SK-N-SH (cell line): ENCODE data around the gene RAB12. TPM values are rescaled to one million over a fixed set of nuclear protein-coding genes. Genes with fewer than 3 reads are reported as not detected.

Experiments used
- CTCF ChIA-PET: fragments of 300-600, 350-600 bp; formaldehyde crosslinking; extraction: SDS; loops from one replicate; lab custom pipeline; 2021; lab: Yijun Ruan, JAX
- POLR2A ChIA-PET: fragments of 350-600 bp; sonication (Branson Sonifier 250); formaldehyde crosslinking; extraction: SDS; loops from one replicate; lab custom pipeline; 2020; ENCODE audit warnings: antibody characterized with exemption, inconsistent platforms; lab: Yijun Ruan, JAX
- DNase-seq: peaks from one replicate; pipeline ENCODE4 v3.0.0; 2012
- H2AFZ ChIP-seq: fragments of 200-600 bp; sonication (generic); 2 replicates; pipeline ENCODE4 v1.8.1; 2016; ENCODE audit warnings: antibody characterized with exemption, mild to moderate bottlenecking, low read depth
- H3F3A ChIP-seq: fragments of 200-600 bp; sonication (generic); replicated peaks from 2 replicates; pipeline ENCODE3; 2016; ENCODE audit warnings: antibody characterized with exemption, mild to moderate bottlenecking; ENCODE audit not compliant: insufficient read depth
- H3K27ac ChIP-seq, 2 experiments: fragments of 200-500 bp in 1 of 2; fragments of 200-600 bp in 1 of 2; sonication (Bioruptor generic) in 1 of 2; sonication (generic), shearing (Covaris generic) in 1 of 2; 2 replicates each; pipeline versions ENCODE4 v1.5.1 to v1.6.1; 2014 to 2016; ENCODE audit warnings: low read depth in 2 of 2, inconsistent platforms in 1 of 2, low read length in 1 of 2, mild to moderate bottlenecking in 1 of 2, mixed read lengths in 1 of 2
- H3K27me3 ChIP-seq: fragments of 200-600 bp; sonication (generic), shearing (Covaris generic); 2 replicates; pipeline ENCODE4 v1.6.1; 2016; ENCODE audit warnings: mixed run types; ENCODE audit not compliant: insufficient read depth
- H3K36me3 ChIP-seq, 2 experiments: fragments of 200-500 bp in 1 of 2; fragments of 200-600 bp in 1 of 2; sonication (Bioruptor generic) in 1 of 2; sonication (generic) in 1 of 2; replicated peaks in 1 of 2; 2 replicates each; pipeline versions ENCODE3 to v1.5.1; 2014 to 2016; ENCODE audit warnings: low read length in 1 of 2, mild to moderate bottlenecking in 1 of 2; ENCODE audit not compliant: insufficient read depth in 2 of 2, control insufficient read depth in 1 of 2
- H3K4me1 ChIP-seq, 2 experiments: fragments of 200-500 bp in 1 of 2; fragments of 200-600 bp in 1 of 2; sonication (Bioruptor generic) in 1 of 2; sonication (generic), shearing (Covaris generic) in 1 of 2; 2 replicates each; pipeline versions ENCODE4 v1.5.1 to v1.6.1; 2014 to 2016; ENCODE audit warnings: low read depth in 1 of 2, low read length in 1 of 2, mixed run types in 1 of 2; ENCODE audit not compliant: insufficient read depth in 2 of 2, control insufficient read depth in 1 of 2
- H3K4me2 ChIP-seq: fragments of 200-600 bp; sonication (generic), shearing (Covaris generic); 2 replicates; pipeline ENCODE4 v1.6.1; 2017; ENCODE audit warnings: mixed run types
- H3K4me3 ChIP-seq, 2 experiments: fragments of 200-500 bp in 1 of 2; fragments of 200-600 bp in 1 of 2; sonication (Bioruptor generic) in 1 of 2; sonication (generic), shearing (Covaris generic) in 1 of 2; 2 replicates each; pipeline versions ENCODE4 v1.5.1 to v1.8.1; 2014 to 2016; ENCODE audit warnings: low read depth in 2 of 2, inconsistent platforms in 1 of 2, low read length in 1 of 2, mild to moderate bottlenecking in 1 of 2, mixed read lengths in 1 of 2, moderate library complexity in 1 of 2
- H3K79me2 ChIP-seq: fragments of 200-600 bp; sonication (generic); 2 replicates; pipeline ENCODE4 v1.8.1; 2017; ENCODE audit warnings: mild to moderate bottlenecking; ENCODE audit not compliant: insufficient read depth
- H3K9ac ChIP-seq: fragments of 200-600 bp; sonication (generic); 2 replicates; pipeline ENCODE4 v1.6.1; 2017; ENCODE audit warnings: mixed run types
- H3K9me2 ChIP-seq: fragments of 200-600 bp; sonication (generic); 2 replicates; pipeline ENCODE4 v1.6.1; 2017; ENCODE audit warnings: mixed run types
- H3K9me3 ChIP-seq: fragments of 200-600 bp; sonication (generic); 2 replicates; pipeline ENCODE4 v1.6.1; 2017; ENCODE audit warnings: mixed run types, mild to moderate bottlenecking, moderate library complexity
- H4K20me1 ChIP-seq: fragments of 200-600 bp; sonication (generic); 2 replicates; pipeline ENCODE4 v1.6.1; 2017; ENCODE audit warnings: mild to moderate bottlenecking, mixed run types; ENCODE audit not compliant: insufficient read depth
- FOSL2 ChIP-seq: IDR thresholded peaks from 2 replicates; pipeline ENCODE4 v1.4.0; 2012; ENCODE audit warnings: low read depth, mild to moderate bottlenecking, moderate library complexity, borderline replicate concordance
- FOXJ3 ChIP-seq: sonication (generic); formaldehyde crosslinking; IDR thresholded peaks from 2 replicates; pipeline ENCODE4 v1.5.1; 2020; ENCODE audit warnings: mild to moderate bottlenecking, missing genetic modification reagents
- JUND ChIP-seq: IDR thresholded peaks from 2 replicates; pipeline ENCODE4 v1.4.0; 2012
- MAX ChIP-seq: IDR thresholded peaks from 2 replicates; pipeline ENCODE4 v1.4.0; 2012; ENCODE audit warnings: low read depth
- MXI1 ChIP-seq: IDR thresholded peaks from 2 replicates; pipeline ENCODE4 v1.6.1; 2012; ENCODE audit warnings: mild to moderate bottlenecking, low read depth, low read length, improper control_type of control experiment
- RAD21 ChIP-seq: IDR thresholded peaks from 2 replicates; pipeline ENCODE4 v1.6.1; 2012; ENCODE audit warnings: mild to moderate bottlenecking, low read length
- SIN3A ChIP-seq: IDR thresholded peaks from 2 replicates; pipeline ENCODE4 v1.6.1; 2012; ENCODE audit warnings: low read depth, mild to moderate bottlenecking, low read length, moderate library complexity, borderline replicate concordance
- TAF1 ChIP-seq: IDR thresholded peaks from 2 replicates; pipeline ENCODE4 v1.6.1; 2012; ENCODE audit warnings: low read depth, mild to moderate bottlenecking, low read length, moderate library complexity, borderline replicate concordance
- TEAD4 ChIP-seq: IDR thresholded peaks from 2 replicates; pipeline ENCODE4 v1.4.0; 2012; ENCODE audit warnings: mild to moderate bottlenecking, borderline replicate concordance; ENCODE audit not compliant: insufficient read depth
- WGBS: methylation state at CpG from one replicate; pipeline ENCODE4 v1.1.6; 2017; ENCODE audit warnings: low lambda C conversion rate; 5-methylcytosine and 5-hydroxymethylcytosine counted together
- polyA plus RNA-seq, 3 experiments: library from polyadenylated mRNA; depleted of rRNA; stranded (reverse); fragments of >200 nt; gene quantifications; 2 replicates each; pipeline ENCODE4 v1.2.3, GENCODE V29; 2012
- TF ChIP-seq, protein P1 (sequence below): fragments of 200-600 bp; sonication (generic); IDR thresholded peaks from 2 replicates; pipeline ENCODE4 v1.6.1; 2017; ENCODE audit warnings: antibody characterized with exemption, mild to moderate bottlenecking, moderate library complexity

Gene RAB12
- polyA plus RNA-seq, 1 of the 3 experiments (the other 2 are of a cell fraction), result 11.0 TPM

- no peak for DNase-seq
- no peaks in the 10 kb centered on the region for H3K36me3 ChIP-seq
- H3K4me2 ChIP-seq, result no peak overlapping the region
- no peaks in the 10 kb centered on the region for H4K20me1 ChIP-seq
- peaks cover 0 to 14% of the 10 kb centered on the region in 2 experiments; a peak in 1 of 4 replicates for H3K4me1 ChIP-seq
- ChIA-PET POLR2A (no interaction called here), CTCF (interaction anchor here (1.4 kb wide), 1 partner anchor 319 kb away, joined by 4 read pairs; no protein-coding TSS in a partner anchor)
- no peak overlapping the region for H2AFZ ChIP-seq
- no peaks in the 10 kb centered on the region for H3K9me2 ChIP-seq
- no peaks in the 10 kb centered on the region for H3K27me3 ChIP-seq
- no peaks in the 10 kb centered on the region for H3K79me2 ChIP-seq
- H3K27ac ChIP-seq, result no peak overlapping the region
- H3K9ac ChIP-seq, result no peak overlapping the region
- peaks cover 5% of the 10 kb centered on the region for H3F3A ChIP-seq
- H3K4me3 ChIP-seq, result no peak overlapping the region
- no peaks in the 10 kb centered on the region for H3K9me3 ChIP-seq
- no peak for TF ChIP-seq MAX
- TF ChIP-seq RAD21, result no peak
- TF ChIP-seq TAF1, result no peak
- TF ChIP-seq, protein P1, sequence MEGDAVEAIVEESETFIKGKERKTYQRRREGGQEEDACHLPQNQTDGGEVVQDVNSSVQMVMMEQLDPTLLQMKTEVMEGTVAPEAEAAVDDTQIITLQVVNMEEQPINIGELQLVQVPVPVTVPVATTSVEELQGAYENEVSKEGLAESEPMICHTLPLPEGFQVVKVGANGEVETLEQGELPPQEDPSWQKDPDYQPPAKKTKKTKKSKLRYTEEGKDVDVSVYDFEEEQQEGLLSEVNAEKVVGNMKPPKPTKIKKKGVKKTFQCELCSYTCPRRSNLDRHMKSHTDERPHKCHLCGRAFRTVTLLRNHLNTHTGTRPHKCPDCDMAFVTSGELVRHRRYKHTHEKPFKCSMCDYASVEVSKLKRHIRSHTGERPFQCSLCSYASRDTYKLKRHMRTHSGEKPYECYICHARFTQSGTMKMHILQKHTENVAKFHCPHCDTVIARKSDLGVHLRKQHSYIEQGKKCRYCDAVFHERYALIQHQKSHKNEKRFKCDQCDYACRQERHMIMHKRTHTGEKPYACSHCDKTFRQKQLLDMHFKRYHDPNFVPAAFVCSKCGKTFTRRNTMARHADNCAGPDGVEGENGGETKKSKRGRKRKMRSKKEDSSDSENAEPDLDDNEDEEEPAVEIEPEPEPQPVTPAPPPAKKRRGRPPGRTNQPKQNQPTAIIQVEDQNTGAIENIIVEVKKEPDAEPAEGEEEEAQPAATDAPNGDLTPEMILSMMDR, result no peak
- TF ChIP-seq FOSL2, result no peak
- TF ChIP-seq FOXJ3, result no peak
- no peak for TF ChIP-seq JUND
Observed at GRCh38 chr18:8668381-8668780, 59.1 kb downstream of the RAB12 start.

DNA sequence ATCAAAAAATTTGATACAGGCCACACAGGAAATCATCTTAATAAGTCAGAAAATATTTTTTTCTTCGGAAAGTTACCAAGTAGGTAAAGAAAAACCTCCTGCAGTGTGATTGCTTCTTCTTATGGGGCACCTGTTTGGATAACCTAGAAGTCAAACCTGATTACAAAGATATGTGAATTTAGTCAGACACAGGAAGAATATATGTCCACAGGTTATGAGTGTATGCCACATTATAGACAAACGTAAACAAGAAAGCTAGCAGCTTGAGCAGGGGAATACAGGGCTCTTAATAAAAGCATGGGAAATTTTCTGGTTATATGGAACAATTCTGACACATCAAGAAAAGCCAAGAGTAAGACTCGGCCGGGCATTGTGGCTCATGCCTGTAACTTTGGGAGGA lies 60.3 kb downstream of the RAB12 start:
- H3K27ac ChIP-seq, result no peak overlapping the region
- TF ChIP-seq MAX, result no peak
- TF ChIP-seq TEAD4, result no peak
- no peak for TF ChIP-seq SIN3A
- TF ChIP-seq MXI1, result no peak
- no peaks in the 10 kb centered on the region for H3K9me2 ChIP-seq
- WGBS, result 90% methylated on average over 4 of the region's 4 CpGs
- no peaks in the 10 kb centered on the region for H3K36me3 ChIP-seq
- H2AFZ ChIP-seq, result no peak overlapping the region
- peaks cover 0 to 14% of the 10 kb centered on the region in 2 experiments; a peak in 1 of 4 replicates for H3K4me1 ChIP-seq
- no peak for DNase-seq
- no peaks in the 10 kb centered on the region for H3K9me3 ChIP-seq
- H3F3A ChIP-seq, result peaks cover 5% of the 10 kb centered on the region
- no peak overlapping the region for H3K4me3 ChIP-seq
- H3K27me3 ChIP-seq, result no peaks in the 10 kb centered on the region
- no peak overlapping the region for H3K9ac ChIP-seq
- H4K20me1 ChIP-seq, result no peaks in the 10 kb centered on the region
- POLR2A ChIA-PET, result no interaction called here
- no peak overlapping the region for H3K4me2 ChIP-seq
- H3K79me2 ChIP-seq, result no peaks in the 10 kb centered on the region
- CTCF ChIA-PET, result interaction anchor here (1.1 to 1.4 kb wide), 2 partner anchors 27 to 318 kb away, joined by 3 to 4 read pairs; no protein-coding TSS in a partner anchor
